Uterus (tissue), 2 donors: ENCODE results near the gene TCF23.

Experiments
- CTCF ChIP-seq, 4 experiments: fragments of 200-600 bp in 2 of 4; fragments of 450-650 bp in 2 of 4; sonication (generic) in 2 of 4; IDR thresholded peaks; one replicate each; pipeline ENCODE4 v1.5.1; 2016 to 2019; ENCODE audit warnings: antibody characterized with exemption in 4 of 4, mild to moderate bottlenecking in 2 of 4, moderate library complexity in 1 of 4
- POLR2A ChIP-seq, 2 donors: fragments of 450-650 bp; IDR thresholded peaks; one replicate each; pipeline ENCODE4 v1.6.1; 2016; ENCODE audit warnings: antibody characterized with exemption in 2 of 2, mild to moderate bottlenecking in 1 of 2, moderate library complexity in 1 of 2

DNA sequence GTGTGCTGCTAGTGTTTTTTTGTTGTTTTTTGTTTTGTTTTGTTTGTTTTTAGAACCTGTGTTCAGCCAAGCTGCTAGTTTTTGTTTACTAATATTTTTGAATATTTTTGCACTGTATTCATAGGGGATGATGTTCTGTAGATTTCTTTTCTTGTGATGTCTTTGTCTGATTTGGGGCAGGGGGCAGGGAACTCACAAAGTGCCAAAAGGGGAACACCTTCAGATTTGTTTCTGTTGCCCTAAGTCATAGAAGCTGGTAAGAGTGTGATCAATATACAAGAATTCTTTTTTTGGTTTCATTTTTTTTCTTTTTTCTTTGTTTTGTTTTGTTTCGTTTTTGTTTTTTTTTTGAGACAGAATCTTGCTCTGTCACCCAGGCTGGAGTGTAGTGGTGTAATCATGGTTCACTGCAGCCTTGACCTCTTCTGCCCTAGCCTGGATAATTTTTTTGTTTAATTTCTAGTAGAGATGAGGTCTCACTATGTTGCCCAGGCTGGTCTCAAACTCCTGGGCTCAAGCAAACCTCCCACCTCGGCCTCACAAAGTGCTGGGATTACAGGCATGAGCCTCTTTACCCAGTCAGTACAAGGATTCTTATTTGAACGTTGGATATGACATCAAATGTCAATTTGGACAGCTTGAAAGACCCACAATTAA is 30.7 kb downstream of the TCF23 start:
- TF ChIP-seq CTCF (IDR thresholded peaks at IDR 0.05) (no peak), POLR2A (IDR thresholded peaks at IDR 0.05) (no peak)
